GM12875 (cell line): ENCODE data around the gene SLX4.

Source experiments
- H3K4me3 ChIP-seq: one replicate; pipeline ENCODE4 v1.5.1; 2011; ENCODE audit warnings: low read depth, low read length, control low read depth
- TF ChIP-seq, protein P1 (sequence below): IDR thresholded peaks from 2 replicates; pipeline ENCODE4 v1.5.1; 2011; ENCODE audit warnings: low read depth, mild to moderate bottlenecking, control low read depth, inconsistent platforms, low read length, moderate library complexity, borderline replicate concordance; ENCODE audit not compliant: insufficient read depth

The SLX4 gene

GRCh38 chr16:3579776-3580175 is 31.6 kb downstream of the SLX4 start:
- H3K4me3 ChIP-seq: no peak overlapping the region
- TF ChIP-seq, protein P1, sequence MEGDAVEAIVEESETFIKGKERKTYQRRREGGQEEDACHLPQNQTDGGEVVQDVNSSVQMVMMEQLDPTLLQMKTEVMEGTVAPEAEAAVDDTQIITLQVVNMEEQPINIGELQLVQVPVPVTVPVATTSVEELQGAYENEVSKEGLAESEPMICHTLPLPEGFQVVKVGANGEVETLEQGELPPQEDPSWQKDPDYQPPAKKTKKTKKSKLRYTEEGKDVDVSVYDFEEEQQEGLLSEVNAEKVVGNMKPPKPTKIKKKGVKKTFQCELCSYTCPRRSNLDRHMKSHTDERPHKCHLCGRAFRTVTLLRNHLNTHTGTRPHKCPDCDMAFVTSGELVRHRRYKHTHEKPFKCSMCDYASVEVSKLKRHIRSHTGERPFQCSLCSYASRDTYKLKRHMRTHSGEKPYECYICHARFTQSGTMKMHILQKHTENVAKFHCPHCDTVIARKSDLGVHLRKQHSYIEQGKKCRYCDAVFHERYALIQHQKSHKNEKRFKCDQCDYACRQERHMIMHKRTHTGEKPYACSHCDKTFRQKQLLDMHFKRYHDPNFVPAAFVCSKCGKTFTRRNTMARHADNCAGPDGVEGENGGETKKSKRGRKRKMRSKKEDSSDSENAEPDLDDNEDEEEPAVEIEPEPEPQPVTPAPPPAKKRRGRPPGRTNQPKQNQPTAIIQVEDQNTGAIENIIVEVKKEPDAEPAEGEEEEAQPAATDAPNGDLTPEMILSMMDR: no peak

GRCh38 chr16:3578610-3579551 is 32.5 kb downstream of the SLX4 start:
- H3K4me3 ChIP-seq: peak overlapping the region; percentile 35

DNA sequence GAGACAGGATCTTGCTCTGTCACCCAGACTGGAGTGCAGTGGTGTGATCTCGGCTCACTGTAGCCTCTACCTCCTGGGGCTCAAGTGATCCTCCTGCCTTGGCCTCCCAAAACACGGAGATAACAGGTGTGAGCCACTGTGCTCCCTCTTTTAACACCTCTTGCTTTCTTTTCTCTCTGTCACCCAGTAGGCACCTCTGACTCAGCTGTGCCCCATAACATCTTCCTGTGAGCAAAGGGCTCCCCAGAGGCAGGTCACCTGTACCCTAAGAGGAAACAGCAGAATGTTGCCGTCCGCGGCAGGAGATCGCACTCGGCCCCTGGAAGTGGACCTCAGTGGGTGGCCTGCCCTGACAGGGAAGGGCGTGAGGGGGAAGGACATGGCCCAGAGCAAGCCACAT is 33.3 kb downstream of the SLX4 start:
- peak overlapping the region; percentile 35 for H3K4me3 ChIP-seq
- TF ChIP-seq, protein P1: no peak

More at GRCh38 chr16:3578610-3579551, 32.5 kb downstream of the SLX4 start:
- TF ChIP-seq, protein P1: no peak

DNA sequence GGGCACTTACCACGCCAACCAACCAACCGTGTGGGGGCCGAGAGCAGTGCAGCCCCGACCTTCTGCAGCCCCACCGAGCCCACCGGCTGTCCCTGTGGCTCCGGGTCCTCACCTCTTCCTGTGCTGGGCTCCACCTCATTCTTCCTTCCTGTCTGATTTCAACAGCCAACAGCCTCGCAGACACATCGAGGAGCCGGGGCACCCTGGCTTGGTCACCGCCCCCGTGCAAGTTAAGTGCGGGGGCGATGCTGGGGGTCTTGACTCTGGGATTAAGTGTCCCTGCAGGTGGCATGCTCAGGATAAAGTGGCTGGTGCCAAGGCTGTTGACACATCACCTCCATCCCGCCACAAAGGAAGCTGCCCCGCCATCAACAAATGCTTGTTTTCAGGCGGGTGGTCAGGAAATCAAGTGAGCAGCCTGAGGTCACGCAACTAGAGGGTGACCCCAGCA is 34.1 kb downstream of the SLX4 start, which contains the start of gene NLRC3:
TSS of gene NLRC3 (minus strand) at position 102 of the 451 bp plus-strand sequence. CDS start 12,367 bp downstream, outside the sequence.
- TF ChIP-seq, protein P1: no peak
- H3K4me3 ChIP-seq: peak within 1 kb of the TSS; percentile 91

GRCh38 chr16:3576211-3576610 is 35.2 kb downstream of the SLX4 start:
- TF ChIP-seq, protein P1: no peak
- H3K4me3 ChIP-seq: peak overlapping the region; percentile 91

- TF ChIP-seq, protein P1: no peak
- H3K4me3 ChIP-seq: peak overlapping the region; percentile 91
Observed at GRCh38 chr16:3575491-3575890, 35.9 kb downstream of the SLX4 start.

GRCh38 chr16:3574195-3574594 is 37.2 kb downstream of the SLX4 start:
- TF ChIP-seq, protein P1: no peak
- H3K4me3 ChIP-seq: no peak overlapping the region
